Loucy (cell line): ENCODE results near the gene ADIPOQ.
"Not testable (repeated sequence)": the region's sequence is repeated elsewhere in the genome, so short reads cannot be mapped to it uniquely, and the experiment has no call there.

ENCODE experiments used
- CTCF ChIP-seq: fragments of 200-600 bp; sonication (generic); conservative IDR thresholded peaks from 2 replicates; pipeline ENCODE4 v1.5.1; 2014; ENCODE audit warnings: mild to moderate bottlenecking, antibody characterized with exemption, low read length
- EZH2phosphoT487 ChIP-seq: fragments of 200-600 bp; IDR thresholded peaks from 2 replicates; pipeline ENCODE4 v1.6.1; 2018; ENCODE audit warnings: antibody characterized with exemption, mild to moderate bottlenecking, moderate library complexity, borderline replicate concordance

- TF ChIP-seq CTCF, EZH2phosphoT487: not testable (repeated sequence)
These were observed 61.2 kb downstream of the ADIPOQ start for GRCh38 chr3:186903676-186904075.
